ENCODE results near the gene TTC23.

DNA sequence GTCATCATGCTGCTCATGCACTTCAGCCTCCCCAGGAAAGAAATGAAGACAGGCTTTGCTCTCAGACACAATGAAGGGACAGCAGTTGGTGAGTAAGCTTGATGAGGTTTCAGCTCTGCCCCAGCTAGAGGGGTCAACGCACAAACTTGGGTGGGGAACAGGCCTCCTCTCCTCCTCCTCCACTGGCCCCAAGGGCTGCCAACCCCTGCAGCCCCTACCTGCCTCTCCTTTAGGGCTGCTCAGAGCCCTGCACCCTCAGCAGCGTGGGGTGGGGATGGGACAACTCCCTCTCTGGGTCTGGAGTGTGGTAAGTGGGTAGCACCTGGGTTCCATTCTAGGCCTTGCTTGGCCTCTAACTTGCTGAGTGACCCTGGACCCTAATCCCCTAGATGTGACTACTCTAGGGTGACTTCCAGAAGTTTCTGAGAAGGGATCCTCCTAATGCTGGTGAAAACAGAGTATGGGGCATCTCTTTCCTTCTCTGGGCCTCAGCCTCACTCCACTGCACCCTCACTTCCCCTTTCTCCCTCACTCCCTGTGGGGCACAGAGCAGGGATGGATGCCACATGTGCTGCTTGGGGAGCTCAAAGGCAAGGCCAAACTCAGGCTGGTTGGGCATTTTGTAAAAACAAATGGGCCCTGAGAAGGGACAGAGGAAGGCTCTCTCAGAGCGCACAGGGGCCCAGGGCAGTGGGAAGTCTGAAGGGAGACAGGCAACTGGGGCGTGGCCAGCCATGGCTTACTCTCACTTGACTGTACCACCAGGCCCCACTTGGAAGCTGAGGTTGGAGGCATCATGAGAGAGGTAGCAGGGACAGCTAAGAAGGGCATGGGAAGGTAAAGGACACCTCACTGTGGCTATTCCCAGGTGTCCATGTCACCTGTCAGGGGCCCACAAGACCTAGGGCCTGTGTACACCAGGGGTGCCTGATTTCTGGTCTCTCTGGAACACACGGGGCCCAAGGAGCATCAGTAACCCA lies 80.5 kb downstream of the TTC23 start:
- TF ChIP-seq POLR2A (IDR thresholded peaks at IDR 0.05; ENCODE audit: low read depth, low read length) = no peak
- TF ChIP-seq, protein P1, sequence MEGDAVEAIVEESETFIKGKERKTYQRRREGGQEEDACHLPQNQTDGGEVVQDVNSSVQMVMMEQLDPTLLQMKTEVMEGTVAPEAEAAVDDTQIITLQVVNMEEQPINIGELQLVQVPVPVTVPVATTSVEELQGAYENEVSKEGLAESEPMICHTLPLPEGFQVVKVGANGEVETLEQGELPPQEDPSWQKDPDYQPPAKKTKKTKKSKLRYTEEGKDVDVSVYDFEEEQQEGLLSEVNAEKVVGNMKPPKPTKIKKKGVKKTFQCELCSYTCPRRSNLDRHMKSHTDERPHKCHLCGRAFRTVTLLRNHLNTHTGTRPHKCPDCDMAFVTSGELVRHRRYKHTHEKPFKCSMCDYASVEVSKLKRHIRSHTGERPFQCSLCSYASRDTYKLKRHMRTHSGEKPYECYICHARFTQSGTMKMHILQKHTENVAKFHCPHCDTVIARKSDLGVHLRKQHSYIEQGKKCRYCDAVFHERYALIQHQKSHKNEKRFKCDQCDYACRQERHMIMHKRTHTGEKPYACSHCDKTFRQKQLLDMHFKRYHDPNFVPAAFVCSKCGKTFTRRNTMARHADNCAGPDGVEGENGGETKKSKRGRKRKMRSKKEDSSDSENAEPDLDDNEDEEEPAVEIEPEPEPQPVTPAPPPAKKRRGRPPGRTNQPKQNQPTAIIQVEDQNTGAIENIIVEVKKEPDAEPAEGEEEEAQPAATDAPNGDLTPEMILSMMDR (IDR thresholded peaks at IDR 0.05; ENCODE audit: extremely low read depth in 1 of 2, insufficient read depth in 1 of 2, low read depth in 1 of 2, low read length in 2 of 2) = no peak
- TF ChIP-seq, protein P2, sequence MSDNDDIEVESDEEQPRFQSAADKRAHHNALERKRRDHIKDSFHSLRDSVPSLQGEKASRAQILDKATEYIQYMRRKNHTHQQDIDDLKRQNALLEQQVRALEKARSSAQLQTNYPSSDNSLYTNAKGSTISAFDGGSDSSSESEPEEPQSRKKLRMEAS (IDR thresholded peaks at IDR 0.05; ENCODE audit: insufficient read depth, insufficient read length) = no peak
- no peak for TF ChIP-seq POLR2AphosphoS5 (IDR thresholded peaks at IDR 0.05; ENCODE audit: insufficient read depth, low read depth, low read length)

Measured in endothelial cell of umbilical vein (primary cell).